ENCODE results near the gene BACH1.

DNA sequence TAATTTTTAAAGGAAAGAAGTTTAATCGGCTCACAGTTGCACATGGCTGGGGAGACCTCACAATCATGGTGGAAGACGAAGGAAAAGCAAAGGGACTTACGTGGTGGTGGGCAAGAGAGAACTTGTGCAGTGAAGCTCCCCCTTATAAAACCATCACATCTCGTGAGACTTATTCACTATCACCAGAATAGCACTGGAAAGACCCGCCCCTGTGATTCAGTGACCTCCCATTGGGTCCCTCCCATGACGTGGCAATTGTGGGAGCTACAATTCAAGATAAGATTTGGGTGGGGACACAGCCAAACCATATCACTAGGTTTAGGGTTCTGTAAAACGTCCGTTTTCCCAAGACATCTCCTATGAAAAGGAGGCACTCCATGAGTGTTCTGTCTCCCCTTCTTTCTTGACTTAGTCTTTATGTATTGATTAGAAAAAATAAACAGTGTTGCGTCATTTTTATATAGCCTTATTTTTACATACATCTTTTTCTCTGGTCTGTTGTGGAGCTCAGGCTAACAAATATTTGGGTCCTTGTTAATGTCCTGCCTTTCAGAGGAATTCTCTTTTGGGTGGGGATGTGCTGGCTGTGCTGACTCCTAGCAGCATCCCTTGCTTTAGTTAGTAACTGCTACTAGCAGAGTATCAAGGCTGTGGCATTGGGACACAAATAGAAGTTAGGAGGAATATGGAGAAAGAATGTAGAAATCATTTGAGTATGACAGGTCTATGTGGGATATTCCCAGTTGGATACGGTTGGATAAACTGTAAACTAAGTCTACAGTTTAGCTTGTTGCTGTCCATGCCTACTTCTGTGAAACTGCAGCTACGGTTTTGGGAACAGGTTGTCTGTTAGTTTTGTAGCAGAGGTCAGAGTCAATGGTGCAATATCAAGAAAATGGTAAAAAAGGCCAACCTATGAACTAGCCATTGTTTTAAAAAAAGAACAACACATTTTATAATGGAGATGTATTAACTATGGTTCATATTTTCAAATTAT is 23.5 kb downstream of the BACH1 start:
- TF ChIP-seq, protein P1, sequence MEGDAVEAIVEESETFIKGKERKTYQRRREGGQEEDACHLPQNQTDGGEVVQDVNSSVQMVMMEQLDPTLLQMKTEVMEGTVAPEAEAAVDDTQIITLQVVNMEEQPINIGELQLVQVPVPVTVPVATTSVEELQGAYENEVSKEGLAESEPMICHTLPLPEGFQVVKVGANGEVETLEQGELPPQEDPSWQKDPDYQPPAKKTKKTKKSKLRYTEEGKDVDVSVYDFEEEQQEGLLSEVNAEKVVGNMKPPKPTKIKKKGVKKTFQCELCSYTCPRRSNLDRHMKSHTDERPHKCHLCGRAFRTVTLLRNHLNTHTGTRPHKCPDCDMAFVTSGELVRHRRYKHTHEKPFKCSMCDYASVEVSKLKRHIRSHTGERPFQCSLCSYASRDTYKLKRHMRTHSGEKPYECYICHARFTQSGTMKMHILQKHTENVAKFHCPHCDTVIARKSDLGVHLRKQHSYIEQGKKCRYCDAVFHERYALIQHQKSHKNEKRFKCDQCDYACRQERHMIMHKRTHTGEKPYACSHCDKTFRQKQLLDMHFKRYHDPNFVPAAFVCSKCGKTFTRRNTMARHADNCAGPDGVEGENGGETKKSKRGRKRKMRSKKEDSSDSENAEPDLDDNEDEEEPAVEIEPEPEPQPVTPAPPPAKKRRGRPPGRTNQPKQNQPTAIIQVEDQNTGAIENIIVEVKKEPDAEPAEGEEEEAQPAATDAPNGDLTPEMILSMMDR (IDR thresholded peaks at IDR 0.05 in 8 of 11, conservative IDR thresholded peaks at IDR 0.05 in 3 of 11): no peak
- TF ChIP-seq POLR2A (IDR thresholded peaks at IDR 0.05) (no peak), POLR2AphosphoS5 (IDR thresholded peaks at IDR 0.05) (no peak)
